HepG2 (cell line): ENCODE measurements around the gene HERC4. TPM values are rescaled to one million over a fixed set of nuclear protein-coding genes. Genes with fewer than 3 reads are reported as not detected.

Source experiments
- BATF2 ChIP-seq: sonication (generic); formaldehyde crosslinking; IDR thresholded peaks from 2 replicates; pipeline ENCODE4 v1.8.0; 2022; ENCODE audit warnings: mild to moderate bottlenecking, missing genetic modification reagents, moderate library complexity
- GTF2F1 ChIP-seq: fragments of 150-350 bp; IDR thresholded peaks from 2 replicates; pipeline ENCODE4 v1.6.1; 2014; ENCODE audit warnings: low read length
- HHEX ChIP-seq: IDR thresholded peaks from 2 replicates; pipeline ENCODE4 v1.6.1; 2016; ENCODE audit warnings: control low read depth
- MATR3 ChIP-seq: sonication (generic); formaldehyde crosslinking; IDR thresholded peaks from 2 replicates; pipeline ENCODE4 v1.4.0; 2020; ENCODE audit warnings: missing genetic modification reagents
- NFATC3 ChIP-seq: sonication (generic); formaldehyde crosslinking; IDR thresholded peaks from 2 replicates; pipeline ENCODE4 v1.5.1; 2020; ENCODE audit warnings: mild to moderate bottlenecking, missing genetic modification reagents
- RXRA ChIP-seq: sonication (generic); formaldehyde crosslinking; IDR thresholded peaks from 2 replicates; pipeline ENCODE4 v1.5.1; 2020; ENCODE audit warnings: missing genetic modification reagents
- THAP11 ChIP-seq: IDR thresholded peaks from 2 replicates; pipeline ENCODE4 v1.6.1; 2016; ENCODE audit warnings: missing biosample characterization, missing genetic modification reagents
- YEATS4 ChIP-seq: sonication (generic); formaldehyde crosslinking; IDR thresholded peaks from 2 replicates; pipeline ENCODE4 v1.4.0; 2020; ENCODE audit warnings: missing genetic modification reagents, borderline replicate concordance
- ZBED4 ChIP-seq: sonication (generic); formaldehyde crosslinking; IDR thresholded peaks from 2 replicates; pipeline ENCODE4 v1.4.0; 2020; ENCODE audit warnings: missing genetic modification reagents, borderline replicate concordance
- ZMYM4 ChIP-seq: sonication (generic); formaldehyde crosslinking; IDR thresholded peaks from 2 replicates; pipeline ENCODE4 v1.8.1; 2023; ENCODE audit warnings: mild to moderate bottlenecking, missing genetic modification reagents
- ZNF235 ChIP-seq: sonication (generic); formaldehyde crosslinking; IDR thresholded peaks from 2 replicates; pipeline ENCODE4 v1.8.1; 2023; ENCODE audit warnings: mild to moderate bottlenecking, missing genetic modification reagents, borderline replicate concordance
- polyA plus RNA-seq, 8 experiments: library from polyadenylated mRNA; depleted of rRNA in 3 of 8; stranded (reverse) in 7 of 8; unstranded in 1 of 8; fragments of >200 nt; fragmentation: Illumina TruSeq in 4 of 8; extraction: Trizol in 4 of 8; gene quantifications; 2 replicates each; pipeline versions ENCODE4 v1.2.1 to v1.2.3, GENCODE V29; 2011 to 2016; ENCODE audit warnings: low read depth in 4 of 8, missing spikeins in 1 of 8, mixed read lengths in 1 of 8; ENCODE audit not compliant: insufficient read depth in 1 of 8
- total RNA-seq, 5 experiments: library from RNA; depleted of rRNA; stranded (reverse); fragments of >200 nt; fragmentation: Illumina TruSeq; extraction: Trizol; gene quantifications; 2 replicates each; pipeline ENCODE4 v1.2.3, GENCODE V29; 2016; ENCODE audit warnings: low read depth in 1 of 5
- TF ChIP-seq, protein P1 (sequence below): sonication (generic); formaldehyde crosslinking; IDR thresholded peaks from 2 replicates; pipeline ENCODE4 v1.5.1; 2020; ENCODE audit warnings: missing genetic modification reagents, mild to moderate bottlenecking, borderline replicate concordance
- TF ChIP-seq, protein P2 (sequence below): sonication (generic); formaldehyde crosslinking; IDR thresholded peaks from 2 replicates; pipeline ENCODE4 v1.4.0; 2020; ENCODE audit warnings: missing genetic modification reagents
- TF ChIP-seq, protein P3 (sequence below): IDR thresholded peaks from 2 replicates; pipeline ENCODE4 v1.6.1; 2016
- TF ChIP-seq, protein P4 (sequence below): sonication (generic); formaldehyde crosslinking; IDR thresholded peaks from 2 replicates; pipeline ENCODE4 v1.5.1; 2020; ENCODE audit warnings: mild to moderate bottlenecking, missing genetic modification reagents, moderate library complexity
- TF ChIP-seq, protein P5 (sequence below): sonication (generic); formaldehyde crosslinking; IDR thresholded peaks from 2 replicates; pipeline ENCODE4 v1.4.0; 2020; ENCODE audit warnings: missing genetic modification reagents, borderline replicate concordance

Gene HERC4
- total and polyA plus RNA-seq, 2 of the 13 experiments (the other 11 are each of a cell fraction or from before 2014, with no cell fraction given) = 9.8 to 20.2 TPM

- TF ChIP-seq, protein P1, sequence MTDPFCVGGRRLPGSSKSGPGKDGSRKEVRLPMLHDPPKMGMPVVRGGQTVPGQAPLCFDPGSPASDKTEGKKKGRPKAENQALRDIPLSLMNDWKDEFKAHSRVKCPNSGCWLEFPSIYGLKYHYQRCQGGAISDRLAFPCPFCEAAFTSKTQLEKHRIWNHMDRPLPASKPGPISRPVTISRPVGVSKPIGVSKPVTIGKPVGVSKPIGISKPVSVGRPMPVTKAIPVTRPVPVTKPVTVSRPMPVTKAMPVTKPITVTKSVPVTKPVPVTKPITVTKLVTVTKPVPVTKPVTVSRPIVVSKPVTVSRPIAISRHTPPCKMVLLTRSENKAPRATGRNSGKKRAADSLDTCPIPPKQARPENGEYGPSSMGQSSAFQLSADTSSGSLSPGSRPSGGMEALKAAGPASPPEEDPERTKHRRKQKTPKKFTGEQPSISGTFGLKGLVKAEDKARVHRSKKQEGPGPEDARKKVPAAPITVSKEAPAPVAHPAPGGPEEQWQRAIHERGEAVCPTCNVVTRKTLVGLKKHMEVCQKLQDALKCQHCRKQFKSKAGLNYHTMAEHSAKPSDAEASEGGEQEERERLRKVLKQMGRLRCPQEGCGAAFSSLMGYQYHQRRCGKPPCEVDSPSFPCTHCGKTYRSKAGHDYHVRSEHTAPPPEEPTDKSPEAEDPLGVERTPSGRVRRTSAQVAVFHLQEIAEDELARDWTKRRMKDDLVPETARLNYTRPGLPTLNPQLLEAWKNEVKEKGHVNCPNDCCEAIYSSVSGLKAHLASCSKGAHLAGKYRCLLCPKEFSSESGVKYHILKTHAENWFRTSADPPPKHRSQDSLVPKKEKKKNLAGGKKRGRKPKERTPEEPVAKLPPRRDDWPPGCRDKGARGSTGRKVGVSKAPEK = 0 out of 2 replicates have a peak, but pooled peaks have one; percentile 20
- TF ChIP-seq ZBED4 (CRISPR knock-in tag) (no peak), MATR3 (CRISPR knock-in tag) (no peak), ZNF235 (0 out of 2 replicates have a peak, but pooled peaks have one; percentile 41), HHEX (CRISPR knock-in tag) (no peak), NFATC3 (no peak), GTF2F1 (0 out of 2 replicates have a peak, but pooled peaks have one; percentile 32), RXRA (CRISPR knock-in tag) (peak; percentile 54), THAP11 (peak; percentile 61), BATF2 (0 out of 2 replicates have a peak, but pooled peaks have one; percentile 58), ZMYM4 (CRISPR knock-in tag) (peak; percentile 32), YEATS4 (peak; percentile 68)
- TF ChIP-seq, protein P2, sequence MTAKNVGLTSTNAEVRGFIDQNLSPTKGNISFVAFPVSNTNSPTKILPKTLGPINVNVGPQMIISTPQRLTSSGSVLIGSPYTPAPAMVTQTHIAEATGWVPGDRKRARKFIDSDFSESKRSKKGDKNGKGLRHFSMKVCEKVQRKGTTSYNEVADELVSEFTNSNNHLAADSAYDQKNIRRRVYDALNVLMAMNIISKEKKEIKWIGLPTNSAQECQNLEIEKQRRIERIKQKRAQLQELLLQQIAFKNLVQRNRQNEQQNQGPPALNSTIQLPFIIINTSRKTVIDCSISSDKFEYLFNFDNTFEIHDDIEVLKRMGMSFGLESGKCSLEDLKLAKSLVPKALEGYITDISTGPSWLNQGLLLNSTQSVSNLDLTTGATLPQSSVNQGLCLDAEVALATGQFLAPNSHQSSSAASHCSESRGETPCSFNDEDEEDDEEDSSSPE (CRISPR knock-in tag) = peak; percentile 68; the same call in 1 of the 2 replicates
- TF ChIP-seq, protein P3, sequence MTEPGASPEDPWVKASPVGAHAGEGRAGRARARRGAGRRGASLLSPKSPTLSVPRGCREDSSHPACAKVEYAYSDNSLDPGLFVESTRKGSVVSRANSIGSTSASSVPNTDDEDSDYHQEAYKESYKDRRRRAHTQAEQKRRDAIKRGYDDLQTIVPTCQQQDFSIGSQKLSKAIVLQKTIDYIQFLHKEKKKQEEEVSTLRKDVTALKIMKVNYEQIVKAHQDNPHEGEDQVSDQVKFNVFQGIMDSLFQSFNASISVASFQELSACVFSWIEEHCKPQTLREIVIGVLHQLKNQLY (CRISPR knock-in tag) = peak; percentile 41
- TF ChIP-seq, protein P4, sequence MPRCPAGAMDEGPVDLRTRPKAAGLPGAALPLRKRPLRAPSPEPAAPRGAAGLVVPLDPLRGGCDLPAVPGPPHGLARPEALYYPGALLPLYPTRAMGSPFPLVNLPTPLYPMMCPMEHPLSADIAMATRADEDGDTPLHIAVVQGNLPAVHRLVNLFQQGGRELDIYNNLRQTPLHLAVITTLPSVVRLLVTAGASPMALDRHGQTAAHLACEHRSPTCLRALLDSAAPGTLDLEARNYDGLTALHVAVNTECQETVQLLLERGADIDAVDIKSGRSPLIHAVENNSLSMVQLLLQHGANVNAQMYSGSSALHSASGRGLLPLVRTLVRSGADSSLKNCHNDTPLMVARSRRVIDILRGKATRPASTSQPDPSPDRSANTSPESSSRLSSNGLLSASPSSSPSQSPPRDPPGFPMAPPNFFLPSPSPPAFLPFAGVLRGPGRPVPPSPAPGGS (CRISPR knock-in tag) = peak; percentile 77; the same call in 1 of the 2 replicates
- TF ChIP-seq, protein P5, sequence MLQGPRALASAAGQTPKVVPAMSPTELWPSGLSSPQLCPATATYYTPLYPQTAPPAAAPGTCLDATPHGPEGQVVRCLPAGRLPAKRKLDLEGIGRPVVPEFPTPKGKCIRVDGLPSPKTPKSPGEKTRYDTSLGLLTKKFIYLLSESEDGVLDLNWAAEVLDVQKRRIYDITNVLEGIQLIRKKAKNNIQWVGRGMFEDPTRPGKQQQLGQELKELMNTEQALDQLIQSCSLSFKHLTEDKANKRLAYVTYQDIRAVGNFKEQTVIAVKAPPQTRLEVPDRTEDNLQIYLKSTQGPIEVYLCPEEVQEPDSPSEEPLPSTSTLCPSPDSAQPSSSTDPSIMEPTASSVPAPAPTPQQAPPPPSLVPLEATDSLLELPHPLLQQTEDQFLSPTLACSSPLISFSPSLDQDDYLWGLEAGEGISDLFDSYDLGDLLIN (CRISPR knock-in tag) = no peak
Observed at GRCh38 chr10:68074775-68075549, at the start of gene HERC4 (continued).
